Smooth muscle cell of the brain vasculature (primary cell): ENCODE results near the gene C4BPB.
"Not testable (repeated sequence)": the region's sequence is repeated elsewhere in the genome, so short reads cannot be mapped to it uniquely, and the experiment has no call there.

Experiments
- DNase-seq: peaks from one replicate; pipeline ENCODE4 v3.0.0-alpha.2; 2012; ENCODE audit warnings: low read depth, low spot score

Gene C4BPB

GRCh38 chr1:207088701-207089626 is at the start of gene C4BPB:
Gene C4BPB (plus strand): TSS chr1:207088860. CDS start chr1:207089532, 672 bp downstream.
- DNase-seq: no peak

- DNase-seq: no peak
These were observed 49.1 kb upstream of the C4BPB start for GRCh38 chr1:207039380-207040180.

GRCh38 chr1:207040181-207040533 is 48.5 kb upstream of the C4BPB start:
- DNase-seq: no peak

GRCh38 chr1:207041397-207041796 is 47.3 kb upstream of the C4BPB start:
- DNase-seq: not testable (repeated sequence)

- DNase-seq: no peak
These were observed 43.2 kb upstream of the C4BPB start for GRCh38 chr1:207045453-207045852.

GRCh38 chr1:207047505-207047904 is 41.2 kb upstream of the C4BPB start:
- no peak for DNase-seq

- no peak for DNase-seq
These were observed 40.6 kb upstream of the C4BPB start for GRCh38 chr1:207048041-207048440.

GRCh38 chr1:207049054-207049453 is 39.6 kb upstream of the C4BPB start:
- DNase-seq: no peak

- DNase-seq: no peak
These were observed 39.1 kb upstream of the C4BPB start for GRCh38 chr1:207049514-207049913.

GRCh38 chr1:207049974-207050391 is 38.7 kb upstream of the C4BPB start:
- DNase-seq: no peak

GRCh38 chr1:207050480-207051190 is 38.0 kb upstream of the C4BPB start:
- peak; percentile 74 for DNase-seq

GRCh38 chr1:207051191-207051943 is 37.3 kb upstream of the C4BPB start, which contains the start of gene YOD1:
Gene YOD1 (minus strand): TSS chr1:207051208. CDS start chr1:207051030, 178 bp downstream.
- DNase-seq: no peak

GRCh38 chr1:207052911-207053769 is 35.5 kb upstream of the C4BPB start, which contains the start of gene PFKFB2:
Gene PFKFB2 (plus strand): TSS chr1:207053275. CDS start chr1:207054718, 1,443 bp downstream.
- peak; percentile 77 for DNase-seq

GRCh38 chr1:207054491-207054890 is 34.2 kb upstream of the C4BPB start:
- no peak for DNase-seq

GRCh38 chr1:207055386-207056001 is 33.2 kb upstream of the C4BPB start:
- DNase-seq: no peak

- no peak for DNase-seq
These were observed 32.0 kb upstream of the C4BPB start for GRCh38 chr1:207056673-207057072.

- DNase-seq: no peak
These were observed 30.4 kb upstream of the C4BPB start for GRCh38 chr1:207058252-207058651.

- no peak for DNase-seq
These were observed 29.5 kb upstream of the C4BPB start for GRCh38 chr1:207058878-207059867.
